Vagina (tissue), 2 donors: ENCODE results near the gene AIMP1. TPM values are rescaled to one million over a fixed set of nuclear protein-coding genes. Genes with fewer than 3 reads are reported as not detected.
"Not testable (repeated sequence)": the region's sequence is repeated elsewhere in the genome, so short reads cannot be mapped to it uniquely, and the experiment has no call there.

Experiments used
- DNase-seq, 2 donors: peaks; one replicate each; pipeline ENCODE4 v3.0.0-alpha.2; 2017; ENCODE audit errors: extremely low spot score in 2 of 2
- H3K27ac ChIP-seq: fragments of 200-600 bp; sonication (generic); one replicate; pipeline ENCODE4 v1.5.1; 2019
- H3K27me3 ChIP-seq: fragments of 200-600 bp; sonication (generic); one replicate; pipeline ENCODE4 v1.5.1; 2019
- H3K36me3 ChIP-seq, 2 donors: fragments of 200-600 bp; sonication (generic); one replicate each; pipeline ENCODE4 v1.5.1; 2017 to 2019
- H3K4me1 ChIP-seq: fragments of 200-600 bp; sonication (generic); one replicate; pipeline ENCODE4 v1.5.1; 2019
- H3K4me3 ChIP-seq, 2 donors: fragments of 200-600 bp; sonication (generic); 1 replicate in 1 of 2; 2 replicates in 1 of 2; pipeline ENCODE4 v1.5.1; 2016 to 2019
- H3K9me3 ChIP-seq: fragments of 200-600 bp; sonication (generic); one replicate; pipeline ENCODE4 v1.5.1; 2019
- CTCF ChIP-seq, 3 experiments: fragments of 450-650 bp in 2 of 3; fragments of 200-600 bp in 1 of 3; sonication (generic) in 1 of 3; IDR thresholded peaks; one replicate each; pipeline ENCODE4 v1.5.1; 2017 to 2019; ENCODE audit warnings: antibody characterized with exemption in 3 of 3, mild to moderate bottlenecking in 2 of 3, moderate library complexity in 2 of 3
- POLR2A ChIP-seq, 2 donors: fragments of 450-650 bp; IDR thresholded peaks; one replicate each; pipeline ENCODE4 v1.6.1; 2017; ENCODE audit warnings: antibody characterized with exemption in 2 of 2, mild to moderate bottlenecking in 2 of 2, moderate library complexity in 2 of 2
- POLR2AphosphoS5 ChIP-seq, 2 donors: sonication (generic); formaldehyde crosslinking; IDR thresholded peaks; one replicate each; pipeline ENCODE4 v1.9.0; 2017; ENCODE audit warnings: antibody characterized with exemption in 2 of 2, mild to moderate bottlenecking in 2 of 2, low read depth in 1 of 2; ENCODE audit not compliant: insufficient read depth in 1 of 2
- intact Hi-C: fragments of 100-400 bp; cut with DNase I; formaldehyde crosslinking; loops from one replicate; pipeline ENCODE4 v1.15.1; 2023
- total RNA-seq: library from RNA; depleted of rRNA; stranded (reverse); fragments of >200 nt; gene quantifications from one replicate; pipeline ENCODE4 v1.2.3, GENCODE V29; 2016

AIMP1 gene
- total RNA-seq, 1 donor from 2014 or later: 19.4 TPM

- intact Hi-C loops: no loop called here
- no peaks in the 10 kb centered on the region for H3K4me1 ChIP-seq
- no peaks in the 10 kb centered on the region for H3K9me3 ChIP-seq
These were observed 56.7 kb downstream of the AIMP1 start for GRCh38 chr4:106373026-106373425.

DNA sequence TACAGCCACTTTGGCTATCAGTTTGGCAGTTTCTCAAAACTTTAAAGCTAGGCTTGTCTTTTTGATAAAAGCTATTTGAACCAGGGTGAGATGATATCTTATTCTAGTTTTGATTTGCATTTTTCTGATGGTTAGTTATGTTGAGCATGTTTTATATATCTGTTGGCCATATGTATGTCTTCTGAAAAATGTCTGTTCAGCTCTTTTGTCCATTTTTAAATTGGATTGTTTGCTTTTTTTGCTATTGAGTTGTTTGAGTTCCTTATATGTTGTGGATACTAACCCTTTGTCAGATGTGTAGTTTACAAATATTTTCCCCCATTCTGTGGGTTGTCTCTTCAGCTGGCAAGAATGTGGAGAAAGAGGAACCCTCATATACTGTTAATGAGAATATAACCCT is 63.8 kb downstream of the AIMP1 start:
- no peak for TF ChIP-seq CTCF (IDR thresholded peaks at IDR 0.05)
- no peak for TF ChIP-seq POLR2AphosphoS5 (IDR thresholded peaks at IDR 0.05; ENCODE audit: insufficient read depth in 1 of 2, low read depth in 1 of 2)
- no peak for TF ChIP-seq POLR2A (IDR thresholded peaks at IDR 0.05)
- no peaks in the 10 kb centered on the region for H3K4me1 ChIP-seq
- H3K4me3 ChIP-seq: no peak overlapping the region
- no peaks in the 10 kb centered on the region for H3K36me3 ChIP-seq
- no peak overlapping the region for H3K27ac ChIP-seq
- no peaks in the 10 kb centered on the region for H3K9me3 ChIP-seq
- H3K27me3 ChIP-seq: no peaks in the 10 kb centered on the region
- intact Hi-C loops: no loop called here
- DNase-seq: no peak

More at GRCh38 chr4:106373026-106373425, 56.7 kb downstream of the AIMP1 start:
- Histone ChIP-seq H3K27ac (no peak overlapping the region), H3K4me3 (no peak overlapping the region), H3K36me3 (no peaks in the 10 kb centered on the region), H3K27me3 (no peaks in the 10 kb centered on the region)
- no peak for TF ChIP-seq POLR2AphosphoS5 (IDR thresholded peaks at IDR 0.05; ENCODE audit: insufficient read depth in 1 of 2, low read depth in 1 of 2)
- no peak for TF ChIP-seq POLR2A (IDR thresholded peaks at IDR 0.05)
- TF ChIP-seq CTCF (IDR thresholded peaks at IDR 0.05): no peak
- no peak for DNase-seq

DNA sequence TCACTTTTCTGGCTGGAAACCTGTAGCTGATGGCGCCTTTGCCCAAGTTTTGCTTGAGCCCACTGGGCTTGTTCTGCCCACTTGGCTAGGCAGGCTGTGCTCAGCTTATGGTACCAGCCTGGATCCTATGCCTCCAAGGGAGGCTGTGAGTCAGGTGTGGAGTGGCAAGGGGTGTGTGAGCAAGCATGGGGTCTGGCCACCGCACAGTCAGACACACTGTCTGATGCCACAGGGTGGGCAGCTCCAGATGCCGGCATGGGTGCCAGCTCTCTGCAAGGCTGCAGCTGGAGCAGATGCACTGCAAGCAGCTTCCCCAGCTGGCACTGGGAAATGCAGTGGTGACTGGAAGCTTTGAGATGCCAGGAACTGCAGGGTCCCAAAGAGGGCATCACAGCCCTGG is 68.5 kb downstream of the AIMP1 start:
- Histone ChIP-seq H3K4me1 (no peaks in the 10 kb centered on the region), H3K27me3 (no peaks in the 10 kb centered on the region), H3K4me3 (no peak overlapping the region), H3K27ac (no peak overlapping the region), H3K9me3 (no peaks in the 10 kb centered on the region), H3K36me3 (no peaks in the 10 kb centered on the region)
- intact Hi-C loops: no loop called here
- TF ChIP-seq POLR2AphosphoS5 (IDR thresholded peaks at IDR 0.05; ENCODE audit: insufficient read depth in 1 of 2, low read depth in 1 of 2) (no peak), POLR2A (IDR thresholded peaks at IDR 0.05) (no peak), CTCF (IDR thresholded peaks at IDR 0.05) (no peak)
- DNase-seq: no peak

DNA sequence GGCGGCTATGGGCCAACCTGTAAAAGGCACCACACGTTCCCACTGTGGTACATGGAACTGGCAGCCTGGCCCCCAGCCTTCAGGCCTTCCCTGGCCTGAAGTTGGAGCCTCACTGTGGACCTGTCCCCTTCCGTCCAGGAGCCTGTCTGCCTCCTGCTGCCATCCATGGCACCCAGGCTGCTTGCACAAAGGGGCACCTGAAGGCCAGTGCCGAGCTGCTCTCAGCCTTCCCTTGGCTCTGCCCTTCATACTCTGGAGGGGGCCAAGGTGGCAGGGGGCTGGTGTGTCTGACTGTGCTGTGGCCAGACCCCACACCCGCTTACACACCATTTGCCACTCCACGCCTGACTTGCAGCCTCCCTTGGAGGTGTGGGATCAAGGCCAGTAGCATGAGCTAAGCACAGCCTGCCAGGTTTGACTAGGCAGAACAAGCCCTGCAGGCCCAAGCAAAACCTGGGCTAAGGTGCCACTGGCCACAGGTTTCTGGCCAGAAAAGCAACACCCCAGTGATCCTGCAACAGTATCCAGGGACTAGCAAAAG is 69.6 kb downstream of the AIMP1 start:
- H3K4me3 ChIP-seq: no peak overlapping the region
- no peak overlapping the region for H3K27ac ChIP-seq
- no peaks in the 10 kb centered on the region for H3K4me1 ChIP-seq
- intact Hi-C loops: no loop called here
- no peak for DNase-seq
- TF ChIP-seq CTCF (IDR thresholded peaks at IDR 0.05): no peak
- no peak for TF ChIP-seq POLR2A (IDR thresholded peaks at IDR 0.05)
- no peak for TF ChIP-seq POLR2AphosphoS5 (IDR thresholded peaks at IDR 0.05; ENCODE audit: insufficient read depth in 1 of 2, low read depth in 1 of 2)
- no peaks in the 10 kb centered on the region for H3K36me3 ChIP-seq
- H3K9me3 ChIP-seq: no peaks in the 10 kb centered on the region
- H3K27me3 ChIP-seq: no peaks in the 10 kb centered on the region

DNA sequence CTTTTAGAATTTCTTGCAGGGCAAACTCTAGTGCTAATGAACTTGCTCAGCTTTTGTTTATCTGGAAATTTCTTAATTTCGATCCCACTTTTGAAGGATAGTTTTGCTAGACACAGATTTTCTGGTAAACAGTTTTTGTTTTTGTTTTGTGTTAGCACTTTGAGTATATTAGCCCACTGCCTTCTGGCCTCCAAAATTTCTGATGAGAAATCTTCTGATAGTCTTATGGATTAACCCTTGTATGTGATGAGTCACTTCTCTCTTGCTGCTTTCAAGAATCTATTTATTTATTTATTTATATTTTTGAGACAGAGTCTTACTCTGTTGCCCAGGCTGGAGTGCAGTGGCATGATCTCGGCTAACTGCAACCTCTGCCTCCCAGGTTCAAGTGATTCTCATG is 79.2 kb downstream of the AIMP1 start:
- Histone ChIP-seq H3K4me1 (no peaks in the 10 kb centered on the region), H3K9me3 (peaks cover 12% of the 10 kb centered on the region), H3K27ac (no peak overlapping the region), H3K27me3 (no peaks in the 10 kb centered on the region), H3K36me3 (no peaks in the 10 kb centered on the region), H3K4me3 (no peak overlapping the region)
- intact Hi-C loops: no loop called here
- no peak for DNase-seq
- TF ChIP-seq CTCF (IDR thresholded peaks at IDR 0.05): no peak
- TF ChIP-seq POLR2A (IDR thresholded peaks at IDR 0.05): no peak
- no peak for TF ChIP-seq POLR2AphosphoS5 (IDR thresholded peaks at IDR 0.05; ENCODE audit: insufficient read depth in 1 of 2, low read depth in 1 of 2)

DNA sequence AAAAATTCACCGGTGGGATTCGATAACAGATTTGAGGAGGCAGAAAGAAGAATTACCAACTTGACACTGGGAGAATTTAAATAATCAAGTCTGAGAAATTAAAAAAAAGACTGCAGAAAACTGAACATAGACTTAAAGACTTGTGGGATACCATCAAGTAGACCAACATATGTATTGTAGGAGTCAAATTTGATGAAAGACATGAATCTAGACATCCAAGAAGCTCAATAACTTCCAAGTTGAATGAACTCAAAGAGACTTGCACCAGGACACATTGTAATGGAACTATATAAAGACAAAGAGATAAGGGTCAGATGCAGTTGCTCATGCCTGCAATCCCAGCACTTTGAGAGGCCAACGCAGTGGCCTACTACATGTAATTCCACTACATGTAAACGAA is 82.5 kb downstream of the AIMP1 start:
- H3K4me3 ChIP-seq, DNase-seq, intact Hi-C loops, H3K27ac ChIP-seq, H3K27me3 ChIP-seq, H3K36me3 ChIP-seq, H3K4me1 ChIP-seq: not testable (repeated sequence)
- peaks cover 12% of the 10 kb centered on the region for H3K9me3 ChIP-seq
